ENCODE results near the gene PDCL2.

DNA sequence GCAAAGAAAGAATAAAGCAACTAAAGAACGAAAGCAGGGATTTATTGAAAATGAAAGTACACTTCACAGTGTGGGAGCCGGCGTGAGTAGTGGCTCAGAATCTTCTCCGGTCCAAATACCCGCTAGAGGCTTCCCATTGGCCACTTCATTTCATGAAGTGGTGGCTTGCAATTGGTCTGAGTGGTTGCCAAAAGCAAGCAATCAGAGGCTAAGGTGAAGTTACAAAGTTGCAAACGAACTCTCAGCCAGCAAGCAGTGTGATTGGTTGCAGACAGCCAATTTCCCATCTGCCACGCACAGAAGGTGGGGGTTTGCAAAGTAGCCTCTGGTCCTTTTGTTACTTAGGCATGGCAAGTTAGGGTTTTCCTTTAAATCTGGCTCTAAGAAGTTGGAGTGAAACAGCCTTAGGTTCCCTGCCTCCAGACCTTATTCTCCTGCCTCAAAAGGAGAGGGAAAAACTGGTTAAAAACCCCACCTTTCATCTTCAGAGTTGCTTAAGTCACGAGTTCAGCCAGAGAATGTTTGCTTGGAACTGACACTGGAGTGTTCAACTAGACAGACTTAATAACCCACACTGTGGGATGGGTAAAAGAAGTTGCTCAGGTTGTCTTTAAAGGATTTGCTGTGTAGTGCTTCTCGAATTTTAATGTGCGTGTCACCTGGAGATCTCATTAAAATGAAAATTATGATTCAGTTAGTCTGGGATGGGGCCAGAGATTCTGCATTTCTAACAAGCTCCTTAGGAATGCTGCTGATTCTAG lies 38.4 kb downstream of the PDCL2 start:
- TF ChIP-seq, protein P1, sequence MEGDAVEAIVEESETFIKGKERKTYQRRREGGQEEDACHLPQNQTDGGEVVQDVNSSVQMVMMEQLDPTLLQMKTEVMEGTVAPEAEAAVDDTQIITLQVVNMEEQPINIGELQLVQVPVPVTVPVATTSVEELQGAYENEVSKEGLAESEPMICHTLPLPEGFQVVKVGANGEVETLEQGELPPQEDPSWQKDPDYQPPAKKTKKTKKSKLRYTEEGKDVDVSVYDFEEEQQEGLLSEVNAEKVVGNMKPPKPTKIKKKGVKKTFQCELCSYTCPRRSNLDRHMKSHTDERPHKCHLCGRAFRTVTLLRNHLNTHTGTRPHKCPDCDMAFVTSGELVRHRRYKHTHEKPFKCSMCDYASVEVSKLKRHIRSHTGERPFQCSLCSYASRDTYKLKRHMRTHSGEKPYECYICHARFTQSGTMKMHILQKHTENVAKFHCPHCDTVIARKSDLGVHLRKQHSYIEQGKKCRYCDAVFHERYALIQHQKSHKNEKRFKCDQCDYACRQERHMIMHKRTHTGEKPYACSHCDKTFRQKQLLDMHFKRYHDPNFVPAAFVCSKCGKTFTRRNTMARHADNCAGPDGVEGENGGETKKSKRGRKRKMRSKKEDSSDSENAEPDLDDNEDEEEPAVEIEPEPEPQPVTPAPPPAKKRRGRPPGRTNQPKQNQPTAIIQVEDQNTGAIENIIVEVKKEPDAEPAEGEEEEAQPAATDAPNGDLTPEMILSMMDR (IDR thresholded peaks at IDR 0.05; ENCODE audit: control extremely low read depth in 1 of 3, insufficient read depth in 1 of 3, low read depth in 1 of 3, low read length in 3 of 3), result no peak
- TF ChIP-seq FOSL1 (IDR thresholded peaks at IDR 0.05; ENCODE audit: insufficient read depth, low read depth, low read length), result no peak
- no peak for TF ChIP-seq SP1 (IDR thresholded peaks at IDR 0.05; ENCODE audit: low read depth, low read length)
- TF ChIP-seq NRF1 (IDR thresholded peaks at IDR 0.05; ENCODE audit: low read depth, low read length), result no peak

Data from H1 (cell line).